Chondrocyte (in vitro differentiated cells): ENCODE results near the gene ANKRD11. TPM values are rescaled to one million over a fixed set of nuclear protein-coding genes. Genes with fewer than 3 reads are reported as not detected.

ENCODE experiments used
- DNase-seq: peaks from one replicate; pipeline ENCODE4 v3.0.0; 2021; ENCODE audit warnings: mixed read lengths, low spot score
- H3K27ac Mint-ChIP-seq: one replicate; pipeline ENCODE4 v1.8.0; 2021; ENCODE audit warnings: mild to moderate bottlenecking, moderate library complexity, mixed read lengths; ENCODE audit not compliant: unreplicated experiment
- H3K27me3 Mint-ChIP-seq: 2 replicates; pipeline ENCODE4 v1.8.0; 2021; ENCODE audit warnings: low read depth, mixed read lengths
- H3K36me3 Mint-ChIP-seq: 2 replicates; pipeline ENCODE4 v1.8.0; 2021; ENCODE audit warnings: low read depth, mixed read lengths
- H3K4me1 Mint-ChIP-seq: 2 replicates; pipeline ENCODE4 v1.8.0; 2021; ENCODE audit warnings: low read depth, mild to moderate bottlenecking, mixed read lengths
- H3K4me3 Mint-ChIP-seq: one replicate; pipeline ENCODE4 v1.8.0; 2021; ENCODE audit warnings: mild to moderate bottlenecking, moderate library complexity, mixed read lengths; ENCODE audit not compliant: unreplicated experiment
- H3K9me3 Mint-ChIP-seq: 2 replicates; pipeline ENCODE4 v1.8.0; 2021; ENCODE audit warnings: low read depth, mixed read lengths
- CTCF ChIP-seq: fragments of 200-600 bp; sonication (generic); IDR thresholded peaks from 2 replicates; pipeline ENCODE4 v1.5.0; 2021; ENCODE audit warnings: antibody characterized with exemption, mild to moderate bottlenecking, moderate library complexity
- total RNA-seq: library from RNA; stranded (reverse); gene quantifications from 3 replicates; pipeline ENCODE4 v1.2.1, GENCODE V29; 2021

ANKRD11 gene
- total RNA-seq, 1 donor from 2014 or later = 180 TPM

GRCh38 chr16:89257757-89258465 lies 232.4 kb downstream of the ANKRD11 start:
- Mint-ChIP-seq H3K4me1 (peaks cover 7% of the 10 kb centered on the region), H3K9me3 (no peaks in the 10 kb centered on the region), H3K27me3 (no peaks in the 10 kb centered on the region), H3K4me3 (peak overlapping the region; percentile 49), H3K36me3 (no peaks in the 10 kb centered on the region), H3K27ac (no peak overlapping the region)
- no peak for DNase-seq
- peak; percentile 14 for TF ChIP-seq CTCF

- H3K4me1 Mint-ChIP-seq = peaks cover 7% of the 10 kb centered on the region
- H3K9me3 Mint-ChIP-seq = no peaks in the 10 kb centered on the region
- peak overlapping the region; percentile 49 for H3K4me3 Mint-ChIP-seq
- no peaks in the 10 kb centered on the region for H3K36me3 Mint-ChIP-seq
- no peaks in the 10 kb centered on the region for H3K27me3 Mint-ChIP-seq
- no peak for DNase-seq
- no peak overlapping the region for H3K27ac Mint-ChIP-seq
- no peak for TF ChIP-seq CTCF
Observed at GRCh38 chr16:89257281-89257731, 233.1 kb downstream of the ANKRD11 start.

GRCh38 chr16:89256651-89257254 lies 233.6 kb downstream of the ANKRD11 start:
- Mint-ChIP-seq H3K4me1 (peaks cover 7% of the 10 kb centered on the region), H3K4me3 (no peak overlapping the region), H3K27ac (no peak overlapping the region), H3K27me3 (no peaks in the 10 kb centered on the region), H3K9me3 (no peaks in the 10 kb centered on the region), H3K36me3 (no peaks in the 10 kb centered on the region)
- DNase-seq = no peak
- no peak for TF ChIP-seq CTCF

- Mint-ChIP-seq H3K27ac (no peak overlapping the region), H3K4me1 (peaks cover 4% of the 10 kb centered on the region), H3K9me3 (peaks cover 8% of the 10 kb centered on the region), H3K4me3 (no peak overlapping the region), H3K27me3 (no peaks in the 10 kb centered on the region), H3K36me3 (peaks cover 3% of the 10 kb centered on the region)
- TF ChIP-seq CTCF = no peak
- DNase-seq = no peak
Observed at GRCh38 chr16:89253548-89254287, 236.6 kb downstream of the ANKRD11 start.
